ENCODE results near the gene ALOX5AP. TPM values are rescaled to one million over a fixed set of nuclear protein-coding genes. Genes with fewer than 3 reads are reported as not detected.

The ALOX5AP gene
- total RNA-seq, 1 donor from 2014 or later: not detected

GRCh38 chr13:30739237-30739528, 3.8 kb downstream of the ALOX5AP start:
- Mint-ChIP-seq H3K4me3 (ENCODE audit: low read depth) (no peak overlapping the region), H3K27me3 (peaks cover 51% of the 10 kb centered on the region), H3K9me3 (ENCODE audit: low read depth) (no peaks in the 10 kb centered on the region)

GRCh38 chr13:30739761-30740642, 4.7 kb downstream of the ALOX5AP start:
- no peak for DNase-seq (ENCODE audit: low spot score, unreplicated experiment)
- H3K4me1 Mint-ChIP-seq (ENCODE audit: low read depth): peaks cover 9% of the 10 kb centered on the region
- TF ChIP-seq CTCF (IDR thresholded peaks at IDR 0.05; ENCODE audit: unreplicated experiment): no peak
- H3K9me3 Mint-ChIP-seq (ENCODE audit: low read depth): no peaks in the 10 kb centered on the region
- no peak overlapping the region for H3K4me3 Mint-ChIP-seq (ENCODE audit: low read depth)
- H3K36me3 Mint-ChIP-seq (ENCODE audit: insufficient read depth): no peaks in the 10 kb centered on the region
- no peak overlapping the region for H3K27ac Mint-ChIP-seq
- H3K27me3 Mint-ChIP-seq: peaks cover 44% of the 10 kb centered on the region

More at GRCh38 chr13:30739237-30739528, 3.8 kb downstream of the ALOX5AP start:
- no peak for DNase-seq (ENCODE audit: low spot score, unreplicated experiment)
- TF ChIP-seq CTCF (IDR thresholded peaks at IDR 0.05; ENCODE audit: unreplicated experiment): no peak
- no peaks in the 10 kb centered on the region for H3K36me3 Mint-ChIP-seq (ENCODE audit: insufficient read depth)
- no peak overlapping the region for H3K27ac Mint-ChIP-seq
- H3K4me1 Mint-ChIP-seq (ENCODE audit: low read depth): peaks cover 9% of the 10 kb centered on the region

GRCh38 chr13:30742901-30743300, 7.6 kb downstream of the ALOX5AP start:
- Mint-ChIP-seq H3K4me3 (ENCODE audit: low read depth) (no peak overlapping the region), H3K4me1 (ENCODE audit: low read depth) (peaks cover 17% of the 10 kb centered on the region), H3K27ac (no peak overlapping the region), H3K36me3 (ENCODE audit: insufficient read depth) (no peaks in the 10 kb centered on the region), H3K27me3 (peaks cover 28% of the 10 kb centered on the region), H3K9me3 (ENCODE audit: low read depth) (no peaks in the 10 kb centered on the region)
- DNase-seq (ENCODE audit: low spot score, unreplicated experiment): no peak
- no peak for TF ChIP-seq CTCF (IDR thresholded peaks at IDR 0.05; ENCODE audit: unreplicated experiment)

- H3K4me1 Mint-ChIP-seq (ENCODE audit: low read depth): peaks cover 17% of the 10 kb centered on the region
- no peaks in the 10 kb centered on the region for H3K9me3 Mint-ChIP-seq (ENCODE audit: low read depth)
- no peak for TF ChIP-seq CTCF (IDR thresholded peaks at IDR 0.05; ENCODE audit: unreplicated experiment)
- no peak for DNase-seq (ENCODE audit: low spot score, unreplicated experiment)
- H3K27ac Mint-ChIP-seq: peak overlapping the region; percentile 27
- H3K27me3 Mint-ChIP-seq: peaks cover 22% of the 10 kb centered on the region
- no peak overlapping the region for H3K4me3 Mint-ChIP-seq (ENCODE audit: low read depth)
- no peaks in the 10 kb centered on the region for H3K36me3 Mint-ChIP-seq (ENCODE audit: insufficient read depth)
Measured at GRCh38 chr13:30743319-30744055, 8.1 kb downstream of the ALOX5AP start.

GRCh38 chr13:30744056-30744680, 8.8 kb downstream of the ALOX5AP start:
- Mint-ChIP-seq H3K36me3 (ENCODE audit: insufficient read depth) (no peaks in the 10 kb centered on the region), H3K4me3 (ENCODE audit: low read depth) (no peak overlapping the region), H3K27ac (no peak overlapping the region), H3K27me3 (peaks cover 18% of the 10 kb centered on the region), H3K4me1 (ENCODE audit: low read depth) (peaks cover 17% of the 10 kb centered on the region), H3K9me3 (ENCODE audit: low read depth) (no peaks in the 10 kb centered on the region)
- TF ChIP-seq CTCF (IDR thresholded peaks at IDR 0.05; ENCODE audit: unreplicated experiment): no peak
- DNase-seq (ENCODE audit: low spot score, unreplicated experiment): no peak
